ENCODE results near the gene SPRING1.

Gene SPRING1

DNA sequence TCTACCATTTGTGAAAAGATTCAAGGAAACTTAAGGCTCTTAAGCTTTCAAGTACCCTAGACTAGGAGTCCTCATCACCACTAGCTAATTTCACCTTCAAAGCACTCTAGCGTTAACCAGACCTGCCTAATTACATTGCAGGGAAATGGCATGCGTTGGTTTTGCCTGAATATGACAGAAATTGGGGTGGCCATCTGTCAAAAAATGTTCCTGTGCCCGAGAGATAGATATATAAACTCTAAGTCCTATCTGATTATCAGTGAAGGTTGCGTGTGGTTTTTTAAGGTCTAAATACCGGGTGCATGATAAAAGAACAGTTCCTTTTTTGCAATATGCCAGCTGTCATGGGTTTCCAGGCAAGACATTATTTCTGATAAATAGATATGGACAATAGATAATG lies 48.3 kb downstream of the SPRING1 start:
- peaks cover 25% of the 10 kb centered on the region for H3K4me1 Mint-ChIP-seq
- H3K27me3 Mint-ChIP-seq (ENCODE audit: low read depth): peaks cover 39% of the 10 kb centered on the region
- no peak overlapping the region for H3K4me3 Mint-ChIP-seq
- no peak overlapping the region for H3K27ac Mint-ChIP-seq
- no peak for TF ChIP-seq CTCF (IDR thresholded peaks at IDR 0.05; ENCODE audit: unreplicated experiment in 3 of 3)
- no peaks in the 10 kb centered on the region for H3K9me3 Mint-ChIP-seq
- H3K36me3 Mint-ChIP-seq (ENCODE audit: low read depth): no peaks in the 10 kb centered on the region
